A673 (cell line): ENCODE measurements around the gene CDKN2B-AS1. TPM values are rescaled to one million over a fixed set of nuclear protein-coding genes. Genes with fewer than 3 reads are reported as not detected.

Source experiments
- BruUV-seq: library from RNA; stranded (reverse); fragments of 400-500 nt; replicated peaks from 2 replicates; lab custom pipeline; 2021; lab: Mats Ljungman, UMichigan
- CTCF ChIA-PET: fragments of 300-600 bp; sonication (Branson Sonifier 250); formaldehyde crosslinking; loops from one replicate; lab custom pipeline; 2022; ENCODE audit warnings: antibody characterized with exemption; lab: Charles Lee
- POLR2A ChIA-PET: fragments of 300-600 bp; sonication (Branson Sonifier 250); formaldehyde crosslinking; loops from one replicate; lab custom pipeline; 2022; ENCODE audit warnings: antibody characterized with exemption; ENCODE audit not compliant: low non-redundant PET; lab: Charles Lee
- DNase-seq: peaks from one replicate; pipeline ENCODE4 v3.0.0-alpha.2; 2015; ENCODE audit warnings: low spot score
- H3K27ac ChIP-seq: fragments of 200-600 bp; sonication (generic); 2 replicates; pipeline ENCODE4 v1.5.1; 2016; ENCODE audit warnings: mixed run types, low read depth, mild to moderate bottlenecking, mixed read lengths, antibody characterized with exemption, low read length; ENCODE audit not compliant: poor library complexity, severe bottlenecking
- H3K27me3 ChIP-seq: fragments of 200-600 bp; sonication (generic); replicated peaks from 2 replicates; pipeline ENCODE4 v1.6.1; 2017; ENCODE audit warnings: mixed run types, low read depth, mild to moderate bottlenecking, mixed read lengths, antibody characterized with exemption, low read length; ENCODE audit not compliant: insufficient read depth, poor library complexity
- H3K36me3 ChIP-seq: fragments of 200-600 bp; sonication (generic); 2 replicates; pipeline ENCODE4 v1.6.1; 2016; ENCODE audit warnings: mixed run types, mild to moderate bottlenecking, mixed read lengths, antibody characterized with exemption, low read length; ENCODE audit not compliant: insufficient read depth, poor library complexity, severe bottlenecking
- H3K4me1 ChIP-seq: fragments of 200-600 bp; sonication (generic); 2 replicates; pipeline ENCODE4 v1.6.1; 2017; ENCODE audit warnings: mixed run types, mild to moderate bottlenecking, mixed read lengths, antibody characterized with exemption, low read length; ENCODE audit not compliant: insufficient read depth, poor library complexity, severe bottlenecking
- H3K4me3 ChIP-seq: fragments of 200-600 bp; sonication (generic); 2 replicates; pipeline ENCODE4 v1.5.1; 2016; ENCODE audit warnings: low read depth, mixed run types, mild to moderate bottlenecking, mixed read lengths, low read length; ENCODE audit not compliant: poor library complexity, severe bottlenecking
- H3K9me3 ChIP-seq: fragments of 200-600 bp; sonication (generic); 2 replicates; pipeline ENCODE4 v1.6.1; 2016; ENCODE audit warnings: mixed run types, low read depth, mild to moderate bottlenecking, mixed read lengths, antibody characterized with exemption, low read length; ENCODE audit not compliant: poor library complexity, severe bottlenecking
- EZH2 ChIP-seq: fragments of 200-600 bp; sonication (generic); IDR thresholded peaks from 2 replicates; pipeline ENCODE4 v1.6.1; 2017; ENCODE audit warnings: borderline replicate concordance, low read depth, mild to moderate bottlenecking, mixed read lengths, antibody characterized with exemption, low read length; ENCODE audit not compliant: poor library complexity, severe bottlenecking
- intact Hi-C: fragments of 100-400 bp; cut with micrococcal nuclease; formaldehyde crosslinking; loops from one replicate; pipeline ENCODE4 v1.10.0; 2022; ENCODE audit not compliant: unreplicated experiment
- total RNA-seq: library from RNA; stranded (reverse); gene quantifications from 2 replicates; pipeline ENCODE4 v1.2.3, GENCODE V29; 2021
- TF ChIP-seq, protein P1 (sequence below): fragments of 300-800, 200-600 bp; sonication (generic); conservative IDR thresholded peaks from 2 replicates; pipeline ENCODE4 v1.5.1; 2017; ENCODE audit warnings: low read depth, mild to moderate bottlenecking, antibody characterized with exemption, low read length, moderate library complexity, mixed read lengths

CDKN2B-AS1 gene
- total RNA-seq, 1 experiment from 2014 or later: not detected

DNA sequence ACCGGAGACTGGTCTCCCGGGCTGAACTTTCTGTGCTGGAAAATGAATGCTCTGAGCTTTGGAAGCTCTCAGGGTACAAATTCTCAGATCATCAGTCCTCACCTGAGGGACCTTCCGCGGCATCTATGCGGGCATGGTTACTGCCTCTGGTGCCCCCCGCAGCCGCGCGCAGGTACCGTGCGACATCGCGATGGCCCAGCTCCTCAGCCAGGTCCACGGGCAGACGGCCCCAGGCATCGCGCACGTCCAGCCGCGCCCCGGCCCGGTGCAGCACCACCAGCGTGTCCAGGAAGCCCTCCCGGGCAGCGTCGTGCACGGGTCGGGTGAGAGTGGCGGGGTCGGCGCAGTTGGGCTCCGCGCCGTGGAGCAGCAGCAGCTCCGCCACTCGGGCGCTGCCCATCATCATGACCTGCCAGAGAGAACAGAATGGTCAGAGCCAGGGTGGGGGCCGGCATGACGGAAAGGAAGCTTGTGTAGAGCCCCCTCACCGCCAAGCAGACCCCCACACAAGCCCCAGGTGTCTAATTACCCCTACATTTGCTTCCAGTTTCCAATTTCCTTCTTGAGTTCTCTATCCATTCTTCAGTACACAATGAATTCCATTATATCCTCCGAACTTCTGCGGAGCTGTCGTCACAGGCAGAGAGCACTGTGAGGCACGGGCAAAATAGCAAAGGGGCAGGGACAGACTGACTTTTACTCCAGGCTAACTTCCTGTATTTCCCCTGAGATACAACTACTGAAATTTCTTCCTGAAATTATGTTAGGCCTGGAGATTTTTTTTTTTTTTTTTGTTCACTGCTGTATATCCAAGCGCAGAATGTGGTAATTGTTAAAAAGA is 23.6 kb upstream of the CDKN2B-AS1 start:
- Histone ChIP-seq H3K4me1 (no peaks in the 10 kb centered on the region), H3K27me3 (no peaks in the 10 kb centered on the region), H3K9me3 (no peaks in the 10 kb centered on the region), H3K36me3 (no peaks in the 10 kb centered on the region), H3K4me3 (no peak overlapping the region), H3K27ac (no peak overlapping the region)
- no peak for DNase-seq
- CTCF ChIA-PET: no interaction called here
- POLR2A ChIA-PET: no interaction called here
- BruUV-seq: no TSS peak
- intact Hi-C loops: no loop called here
- TF ChIP-seq EZH2: no peak
- TF ChIP-seq, protein P1, sequence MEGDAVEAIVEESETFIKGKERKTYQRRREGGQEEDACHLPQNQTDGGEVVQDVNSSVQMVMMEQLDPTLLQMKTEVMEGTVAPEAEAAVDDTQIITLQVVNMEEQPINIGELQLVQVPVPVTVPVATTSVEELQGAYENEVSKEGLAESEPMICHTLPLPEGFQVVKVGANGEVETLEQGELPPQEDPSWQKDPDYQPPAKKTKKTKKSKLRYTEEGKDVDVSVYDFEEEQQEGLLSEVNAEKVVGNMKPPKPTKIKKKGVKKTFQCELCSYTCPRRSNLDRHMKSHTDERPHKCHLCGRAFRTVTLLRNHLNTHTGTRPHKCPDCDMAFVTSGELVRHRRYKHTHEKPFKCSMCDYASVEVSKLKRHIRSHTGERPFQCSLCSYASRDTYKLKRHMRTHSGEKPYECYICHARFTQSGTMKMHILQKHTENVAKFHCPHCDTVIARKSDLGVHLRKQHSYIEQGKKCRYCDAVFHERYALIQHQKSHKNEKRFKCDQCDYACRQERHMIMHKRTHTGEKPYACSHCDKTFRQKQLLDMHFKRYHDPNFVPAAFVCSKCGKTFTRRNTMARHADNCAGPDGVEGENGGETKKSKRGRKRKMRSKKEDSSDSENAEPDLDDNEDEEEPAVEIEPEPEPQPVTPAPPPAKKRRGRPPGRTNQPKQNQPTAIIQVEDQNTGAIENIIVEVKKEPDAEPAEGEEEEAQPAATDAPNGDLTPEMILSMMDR: no peak

DNA sequence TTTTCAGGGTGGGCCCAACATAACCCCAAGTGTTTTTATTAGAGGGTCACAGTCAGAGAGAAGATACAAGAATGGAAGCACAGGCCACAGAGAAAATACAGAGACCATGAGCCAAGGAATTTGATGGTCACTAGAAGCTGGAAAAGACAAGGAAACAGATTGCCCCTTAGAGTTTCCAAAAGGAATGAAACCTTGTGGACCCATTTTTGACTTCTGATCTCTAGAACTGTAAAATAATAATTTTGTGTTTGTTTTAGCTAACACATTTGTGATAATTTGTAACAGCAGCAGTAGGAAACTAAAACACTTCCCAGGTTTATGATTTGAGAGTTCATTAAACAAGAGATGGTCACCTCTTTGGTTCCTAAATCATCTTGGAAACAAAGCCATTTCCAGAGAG is 22.2 kb upstream of the CDKN2B-AS1 start:
- TF ChIP-seq EZH2: no peak
- TF ChIP-seq, protein P1: no peak
- intact Hi-C loops: no loop called here
- Histone ChIP-seq H3K36me3 (no peaks in the 10 kb centered on the region), H3K4me1 (no peaks in the 10 kb centered on the region), H3K9me3 (no peaks in the 10 kb centered on the region), H3K27ac (no peak overlapping the region), H3K27me3 (no peaks in the 10 kb centered on the region), H3K4me3 (no peak overlapping the region)
- CTCF ChIA-PET: no interaction called here
- BruUV-seq: no TSS peak
- no peak for DNase-seq
- POLR2A ChIA-PET: no interaction called here

DNA sequence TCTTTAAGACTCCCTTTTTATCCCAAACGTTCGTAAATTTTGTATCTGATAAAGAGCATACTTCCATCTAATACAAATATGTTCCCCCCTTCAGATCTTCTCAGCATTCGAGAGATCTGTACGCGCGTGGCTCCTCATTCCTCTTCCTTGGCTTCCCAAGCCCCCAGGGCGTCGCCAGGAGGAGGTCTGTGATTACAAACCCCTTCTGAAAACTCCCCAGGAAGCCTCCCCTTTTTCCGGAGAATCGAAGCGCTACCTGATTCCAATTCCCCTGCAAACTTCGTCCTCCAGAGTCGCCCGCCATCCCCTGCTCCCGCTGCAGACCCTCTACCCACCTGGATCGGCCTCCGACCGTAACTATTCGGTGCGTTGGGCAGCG is 20.3 kb upstream of the CDKN2B-AS1 start:
- TF ChIP-seq, protein P1: no peak
- TF ChIP-seq EZH2: no peak
- DNase-seq: no peak
- no TSS peak for BruUV-seq
- Histone ChIP-seq H3K36me3 (no peaks in the 10 kb centered on the region), H3K27me3 (no peaks in the 10 kb centered on the region), H3K4me1 (no peaks in the 10 kb centered on the region), H3K27ac (no peak overlapping the region), H3K4me3 (no peak overlapping the region), H3K9me3 (no peaks in the 10 kb centered on the region)
- ChIA-PET CTCF (no interaction called here), POLR2A (no interaction called here)
- intact Hi-C loops: no loop called here
